Measurements from ENCODE around the gene MYH15.

MYH15 gene

DNA sequence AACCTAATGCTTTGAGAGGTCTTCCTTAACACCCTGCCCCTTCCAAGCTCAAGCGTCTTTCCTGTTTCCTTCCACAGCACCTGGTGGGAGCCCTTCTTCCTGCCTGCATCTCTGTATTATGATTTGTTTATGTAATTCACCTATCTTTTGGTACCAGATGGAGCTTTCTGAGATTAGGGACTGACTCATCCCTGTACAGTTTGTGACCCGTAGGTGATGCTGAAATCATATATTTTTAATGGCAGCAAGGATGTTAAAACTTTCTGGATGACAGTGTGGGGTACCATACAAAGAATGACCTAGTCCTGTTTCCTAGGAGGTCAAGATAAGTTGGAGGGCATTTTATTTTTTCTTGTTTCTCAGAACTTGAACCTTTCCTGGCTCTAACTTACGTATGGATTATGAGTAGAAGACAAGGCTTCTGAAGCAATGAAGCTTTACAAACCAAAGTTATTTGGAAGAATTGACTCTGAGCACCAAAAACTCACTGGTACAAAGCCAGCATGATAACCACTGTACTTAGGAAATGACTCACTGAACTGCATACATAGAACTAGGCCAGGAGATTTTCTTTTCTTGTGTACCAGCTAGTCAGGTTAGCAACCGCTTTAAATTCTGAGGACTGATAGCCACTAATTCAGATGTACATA is 167.4 kb downstream of the MYH15 start:
- Histone ChIP-seq H2BK120ac (ENCODE audit: low read depth, low read length) (no peak overlapping the region), H3K4me3 (ENCODE audit: low read length in 2 of 2) (no peak overlapping the region), H3K4ac (ENCODE audit: low read length) (no peak overlapping the region), H2AK5ac (ENCODE audit: low read depth, low read length) (no peak overlapping the region), H3K9ac (ENCODE audit: low read depth, low read length, poor library complexity) (no peak overlapping the region), H4K8ac (ENCODE audit: low read depth, low read length) (no peak overlapping the region), H2BK15ac (ENCODE audit: low read length) (no peak overlapping the region), H3K27ac (replicated peaks; ENCODE audit: low read length) (no peak overlapping the region), H3K4me2 (ENCODE audit: insufficient read depth, low read length, poor library complexity, severe bottlenecking) (no peak overlapping the region), H3K4me1 (ENCODE audit: control insufficient read depth in 2 of 2, insufficient read depth in 1 of 2, low read depth in 1 of 2, low read length in 2 of 2) (peaks cover 9 to 15% of the 10 kb centered on the region in 2 donors), H3K9me3 (replicated peaks in 1 of 2; ENCODE audit: control insufficient read depth in 2 of 2, insufficient read depth in 1 of 2, low read depth in 1 of 2, low read length in 2 of 2) (no peaks in the 10 kb centered on the region), H3K23ac (ENCODE audit: low read depth, low read length, poor library complexity) (no peak overlapping the region), H2BK12ac (ENCODE audit: low read length) (no peak overlapping the region), H3K79me1 (ENCODE audit: low read depth, low read length) (no peaks in the 10 kb centered on the region), H3K27me3 (ENCODE audit: control insufficient read depth in 3 of 3, insufficient read depth in 3 of 3, low read depth in 1 of 3, low read length in 3 of 3) (peaks cover 0 to 5% (median 0%) of the 10 kb centered on the region in 3 experiments), H2AFZ (ENCODE audit: low read length) (no peak overlapping the region), H3K18ac (ENCODE audit: low read length) (no peak overlapping the region), H4K91ac (ENCODE audit: low read depth, low read length, poor library complexity) (no peak overlapping the region), H3K36me3 (replicated peaks in 1 of 2; ENCODE audit: control insufficient read depth in 2 of 2, insufficient read depth in 2 of 2, low read length in 2 of 2) (no peaks in the 10 kb centered on the region), H2BK5ac (ENCODE audit: low read length) (no peak overlapping the region), H3K14ac (ENCODE audit: low read length) (no peak overlapping the region)
- no CpG with 5 or more reads among the region's 4 CpGs for WGBS, 2 donors (ENCODE audit: extremely low coverage in 2 of 2, insufficient read length in 2 of 2, insufficient replicate concordance in 1 of 2)
- no peak for DNase-seq (ENCODE audit: low spot score)

DNA sequence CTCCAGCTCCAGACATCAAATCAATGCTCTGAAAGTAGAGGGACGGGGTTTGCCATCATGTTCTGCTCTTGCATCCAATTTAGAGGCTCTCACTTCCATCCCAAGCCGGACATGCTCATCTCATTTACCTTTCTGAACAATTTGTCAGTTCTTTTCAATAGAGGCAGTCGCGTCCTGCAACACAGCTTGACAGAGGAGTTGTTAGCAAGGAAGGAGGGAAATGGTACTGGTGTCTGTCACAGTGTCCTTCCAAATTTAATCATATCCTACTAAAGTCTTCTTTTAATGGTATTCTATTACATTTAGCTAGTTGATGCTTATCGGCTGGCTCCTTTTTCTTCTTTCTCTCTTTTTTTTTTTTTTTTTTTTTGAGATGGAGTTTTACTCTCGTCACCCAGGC is 168.5 kb downstream of the MYH15 start:
- Histone ChIP-seq H2BK5ac (ENCODE audit: low read length) (no peak overlapping the region), H2BK12ac (ENCODE audit: low read length) (no peak overlapping the region), H4K8ac (ENCODE audit: low read depth, low read length) (no peak overlapping the region), H3K4me3 (ENCODE audit: low read length in 2 of 2) (no peak overlapping the region), H3K27ac (replicated peaks; ENCODE audit: low read length) (no peak overlapping the region), H3K9me3 (replicated peaks in 1 of 2; ENCODE audit: control insufficient read depth in 2 of 2, insufficient read depth in 1 of 2, low read depth in 1 of 2, low read length in 2 of 2) (no peaks in the 10 kb centered on the region), H2BK120ac (ENCODE audit: low read depth, low read length) (no peak overlapping the region), H3K4me1 (ENCODE audit: control insufficient read depth in 2 of 2, insufficient read depth in 1 of 2, low read depth in 1 of 2, low read length in 2 of 2) (peaks cover 9 to 15% of the 10 kb centered on the region in 2 donors), H2AFZ (ENCODE audit: low read length) (no peak overlapping the region), H3K4me2 (ENCODE audit: insufficient read depth, low read length, poor library complexity, severe bottlenecking) (no peak overlapping the region), H2AK5ac (ENCODE audit: low read depth, low read length) (no peak overlapping the region), H3K27me3 (ENCODE audit: control insufficient read depth in 3 of 3, insufficient read depth in 3 of 3, low read depth in 1 of 3, low read length in 3 of 3) (peaks cover 0 to 5% (median 0%) of the 10 kb centered on the region in 3 experiments), H2BK15ac (ENCODE audit: low read length) (no peak overlapping the region), H3K79me1 (ENCODE audit: low read depth, low read length) (no peaks in the 10 kb centered on the region), H4K91ac (ENCODE audit: low read depth, low read length, poor library complexity) (no peak overlapping the region), H3K4ac (ENCODE audit: low read length) (no peak overlapping the region), H3K23ac (ENCODE audit: low read depth, low read length, poor library complexity) (no peak overlapping the region), H3K14ac (ENCODE audit: low read length) (no peak overlapping the region), H3K9ac (ENCODE audit: low read depth, low read length, poor library complexity) (no peak overlapping the region), H3K18ac (ENCODE audit: low read length) (no peak overlapping the region), H3K36me3 (replicated peaks in 1 of 2; ENCODE audit: control insufficient read depth in 2 of 2, insufficient read depth in 2 of 2, low read length in 2 of 2) (no peaks in the 10 kb centered on the region)
- DNase-seq (ENCODE audit: low spot score), result no peak
- WGBS, 2 donors (ENCODE audit: extremely low coverage in 2 of 2, insufficient read length in 2 of 2, insufficient replicate concordance in 1 of 2), result no CpG with 5 or more reads among the region's 6 CpGs

DNA sequence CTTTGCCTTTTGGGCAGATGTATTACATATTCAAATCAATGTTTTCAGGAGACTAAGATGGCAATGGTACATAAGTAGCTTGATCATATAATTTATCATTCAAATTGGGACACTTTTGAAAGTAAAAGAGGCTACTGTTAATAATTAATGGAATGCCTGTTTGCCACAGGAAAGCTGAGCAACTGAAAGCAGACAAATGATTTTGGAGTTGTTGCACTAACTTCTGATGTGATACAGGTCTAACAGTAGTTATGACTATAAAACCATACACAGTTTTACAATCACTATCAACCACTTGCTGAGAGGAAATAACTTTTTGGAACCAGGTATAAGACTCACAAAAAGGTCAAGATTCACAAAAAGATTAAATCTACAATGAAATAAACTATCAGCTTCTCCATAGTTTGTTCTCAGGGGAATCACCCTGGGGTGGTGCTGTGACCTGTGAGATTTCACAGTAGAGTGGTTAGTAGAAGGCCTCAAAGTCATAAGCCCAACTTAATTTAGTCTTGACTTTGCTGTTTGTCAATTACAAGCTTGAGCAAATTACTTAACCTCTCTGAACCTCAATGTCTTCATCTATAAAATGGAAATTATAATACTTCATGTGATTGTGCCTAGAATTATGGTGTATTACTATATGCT is 171.4 kb downstream of the MYH15 start:
- no peak for DNase-seq (ENCODE audit: low spot score)
- no peak overlapping the region for H3K14ac ChIP-seq (ENCODE audit: low read length)
- peaks cover 0 to 5% (median 0%) of the 10 kb centered on the region in 3 experiments for H3K27me3 ChIP-seq (ENCODE audit: control insufficient read depth in 3 of 3, insufficient read depth in 3 of 3, low read depth in 1 of 3, low read length in 3 of 3)
- no peak overlapping the region for H4K91ac ChIP-seq (ENCODE audit: low read depth, low read length, poor library complexity)
- H3K4ac ChIP-seq (ENCODE audit: low read length), result no peak overlapping the region
- no peak overlapping the region for H2BK15ac ChIP-seq (ENCODE audit: low read length)
- H3K36me3 ChIP-seq (replicated peaks in 1 of 2; ENCODE audit: control insufficient read depth in 2 of 2, insufficient read depth in 2 of 2, low read length in 2 of 2), result no peaks in the 10 kb centered on the region
- no peaks in the 10 kb centered on the region for H3K4me1 ChIP-seq (ENCODE audit: control insufficient read depth in 2 of 2, insufficient read depth in 1 of 2, low read depth in 1 of 2, low read length in 2 of 2)
- no peaks in the 10 kb centered on the region for H3K79me1 ChIP-seq (ENCODE audit: low read depth, low read length)
- no peak overlapping the region for H2BK12ac ChIP-seq (ENCODE audit: low read length)
- H2AK5ac ChIP-seq (ENCODE audit: low read depth, low read length), result no peak overlapping the region
- no peak overlapping the region for H3K23ac ChIP-seq (ENCODE audit: low read depth, low read length, poor library complexity)
- no peak overlapping the region for H2AFZ ChIP-seq (ENCODE audit: low read length)
- H3K9ac ChIP-seq (ENCODE audit: low read depth, low read length, poor library complexity), result no peak overlapping the region
- H3K4me3 ChIP-seq (ENCODE audit: low read length in 2 of 2), result no peak overlapping the region
- H2BK5ac ChIP-seq (ENCODE audit: low read length), result no peak overlapping the region
- H3K4me2 ChIP-seq (ENCODE audit: insufficient read depth, low read length, poor library complexity, severe bottlenecking), result no peak overlapping the region
- H4K8ac ChIP-seq (ENCODE audit: low read depth, low read length), result no peak overlapping the region
- no peak overlapping the region for H2BK120ac ChIP-seq (ENCODE audit: low read depth, low read length)
- H3K9me3 ChIP-seq (replicated peaks in 1 of 2; ENCODE audit: control insufficient read depth in 2 of 2, insufficient read depth in 1 of 2, low read depth in 1 of 2, low read length in 2 of 2), result no peaks in the 10 kb centered on the region
- no peak overlapping the region for H3K18ac ChIP-seq (ENCODE audit: low read length)
- no peak overlapping the region for H3K27ac ChIP-seq (replicated peaks; ENCODE audit: low read length)

DNA sequence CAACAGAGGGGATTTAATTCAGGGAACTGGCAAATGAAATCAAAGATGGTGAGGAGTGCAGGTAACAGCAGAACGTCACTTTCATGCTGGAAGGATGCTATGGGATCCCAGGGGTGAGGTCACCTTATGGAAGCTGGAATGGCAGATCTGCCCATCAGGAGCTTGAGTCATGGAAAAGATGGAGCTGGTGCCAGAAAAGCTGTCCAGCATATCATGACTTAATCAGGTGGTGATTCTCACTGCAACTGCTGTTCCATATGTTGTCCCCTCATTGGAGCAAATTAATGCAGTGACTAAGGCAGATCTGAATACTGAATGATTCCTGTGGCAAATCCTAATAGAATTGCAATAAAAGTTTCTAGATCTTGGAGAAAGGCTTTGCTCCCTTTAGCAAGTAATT is 175.7 kb downstream of the MYH15 start:
- Histone ChIP-seq H2BK15ac (ENCODE audit: low read length) (no peak overlapping the region), H3K18ac (ENCODE audit: low read length) (no peak overlapping the region), H3K27ac (replicated peaks; ENCODE audit: low read length) (no peak overlapping the region), H3K9ac (ENCODE audit: low read depth, low read length, poor library complexity) (no peak overlapping the region), H3K4me1 (ENCODE audit: control insufficient read depth in 2 of 2, insufficient read depth in 1 of 2, low read depth in 1 of 2, low read length in 2 of 2) (no peaks in the 10 kb centered on the region), H2BK5ac (ENCODE audit: low read length) (no peak overlapping the region), H2BK12ac (ENCODE audit: low read length) (no peak overlapping the region), H3K27me3 (ENCODE audit: control insufficient read depth in 3 of 3, insufficient read depth in 3 of 3, low read depth in 1 of 3, low read length in 3 of 3) (no peaks in the 10 kb centered on the region), H2AFZ (ENCODE audit: low read length) (no peak overlapping the region), H3K14ac (ENCODE audit: low read length) (no peak overlapping the region), H3K79me1 (ENCODE audit: low read depth, low read length) (no peaks in the 10 kb centered on the region), H2BK120ac (ENCODE audit: low read depth, low read length) (no peak overlapping the region), H4K91ac (ENCODE audit: low read depth, low read length, poor library complexity) (no peak overlapping the region), H3K9me3 (replicated peaks in 1 of 2; ENCODE audit: control insufficient read depth in 2 of 2, insufficient read depth in 1 of 2, low read depth in 1 of 2, low read length in 2 of 2) (no peaks in the 10 kb centered on the region), H2AK5ac (ENCODE audit: low read depth, low read length) (no peak overlapping the region), H3K36me3 (replicated peaks in 1 of 2; ENCODE audit: control insufficient read depth in 2 of 2, insufficient read depth in 2 of 2, low read length in 2 of 2) (no peaks in the 10 kb centered on the region), H4K8ac (ENCODE audit: low read depth, low read length) (no peak overlapping the region), H3K4ac (ENCODE audit: low read length) (no peak overlapping the region), H3K23ac (ENCODE audit: low read depth, low read length, poor library complexity) (no peak overlapping the region), H3K4me2 (ENCODE audit: insufficient read depth, low read length, poor library complexity, severe bottlenecking) (no peak overlapping the region), H3K4me3 (ENCODE audit: low read length in 2 of 2) (no peak overlapping the region)
- no peak for DNase-seq (ENCODE audit: low spot score)
- WGBS, 2 donors (ENCODE audit: extremely low coverage in 2 of 2, insufficient read length in 2 of 2, insufficient replicate concordance in 1 of 2), result no CpG with 5 or more reads among the region's 1 CpG
